Mesodermal cell (in vitro differentiated cells): ENCODE results near the gene BDH1.

ENCODE experiments used
- H3K27ac ChIP-seq: 2 replicates; pipeline ENCODE4 v1.7.0; 2013; ENCODE audit warnings: mild to moderate bottlenecking, low read depth, low read length, moderate library complexity; ENCODE audit not compliant: severe bottlenecking
- H3K36me3 ChIP-seq: 2 replicates; pipeline ENCODE4 v1.7.1; 2013; ENCODE audit warnings: mild to moderate bottlenecking, low read length, moderate library complexity; ENCODE audit not compliant: control insufficient read depth, insufficient read depth
- H3K4me1 ChIP-seq: one replicate; pipeline ENCODE4 v1.7.1; 2013; ENCODE audit warnings: mild to moderate bottlenecking, low read length; ENCODE audit not compliant: insufficient read depth, control insufficient read depth, poor library complexity, severe bottlenecking
- H3K4me3 ChIP-seq: 2 replicates; pipeline ENCODE4 v1.7.0; 2013; ENCODE audit warnings: low read length, control low read depth, mild to moderate bottlenecking; ENCODE audit not compliant: insufficient read depth, poor library complexity, severe bottlenecking; ENCODE audit errors: extremely low read depth
- H3K9me3 ChIP-seq: 2 replicates; pipeline ENCODE4 v1.7.1; 2013; ENCODE audit warnings: mild to moderate bottlenecking, low read length, moderate library complexity; ENCODE audit not compliant: control insufficient read depth
- WGBS, 2 experiments: methylation state at CpG; one replicate each; pipeline ENCODE4 v1.1.5; 2013; ENCODE audit warnings: missing lambda C conversion rate in 2 of 2; ENCODE audit not compliant: insufficient coverage in 2 of 2; 5-methylcytosine and 5-hydroxymethylcytosine counted together

Gene BDH1

DNA sequence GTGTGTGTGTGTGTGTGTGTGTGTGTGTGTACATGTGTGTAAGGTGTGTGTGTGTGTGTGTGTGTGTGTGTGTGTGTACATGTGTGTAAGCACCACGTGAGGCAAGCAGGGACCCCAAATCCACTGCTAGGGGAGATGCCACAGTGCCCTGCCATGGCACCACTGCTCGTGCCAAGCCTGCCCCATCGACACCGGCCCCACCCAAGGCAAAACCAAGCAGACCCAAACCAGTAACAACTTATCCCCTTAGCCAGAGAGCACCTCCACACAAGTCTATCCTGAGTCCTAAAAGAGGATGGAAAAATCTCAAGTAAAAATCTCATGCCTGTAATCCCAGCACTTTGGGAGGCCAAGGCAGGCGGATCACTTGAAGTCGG, 45.1 kb downstream of the BDH1 start:
- Histone ChIP-seq H3K27ac (no peak overlapping the region), H3K4me3 (no peak overlapping the region), H3K36me3 (no peaks in the 10 kb centered on the region), H3K9me3 (no peaks in the 10 kb centered on the region), H3K4me1 (peaks cover 6% of the 10 kb centered on the region)
- 92 to 95% methylated on average over 3 to 4 of the region's 6 CpGs for WGBS, 2 experiments

DNA sequence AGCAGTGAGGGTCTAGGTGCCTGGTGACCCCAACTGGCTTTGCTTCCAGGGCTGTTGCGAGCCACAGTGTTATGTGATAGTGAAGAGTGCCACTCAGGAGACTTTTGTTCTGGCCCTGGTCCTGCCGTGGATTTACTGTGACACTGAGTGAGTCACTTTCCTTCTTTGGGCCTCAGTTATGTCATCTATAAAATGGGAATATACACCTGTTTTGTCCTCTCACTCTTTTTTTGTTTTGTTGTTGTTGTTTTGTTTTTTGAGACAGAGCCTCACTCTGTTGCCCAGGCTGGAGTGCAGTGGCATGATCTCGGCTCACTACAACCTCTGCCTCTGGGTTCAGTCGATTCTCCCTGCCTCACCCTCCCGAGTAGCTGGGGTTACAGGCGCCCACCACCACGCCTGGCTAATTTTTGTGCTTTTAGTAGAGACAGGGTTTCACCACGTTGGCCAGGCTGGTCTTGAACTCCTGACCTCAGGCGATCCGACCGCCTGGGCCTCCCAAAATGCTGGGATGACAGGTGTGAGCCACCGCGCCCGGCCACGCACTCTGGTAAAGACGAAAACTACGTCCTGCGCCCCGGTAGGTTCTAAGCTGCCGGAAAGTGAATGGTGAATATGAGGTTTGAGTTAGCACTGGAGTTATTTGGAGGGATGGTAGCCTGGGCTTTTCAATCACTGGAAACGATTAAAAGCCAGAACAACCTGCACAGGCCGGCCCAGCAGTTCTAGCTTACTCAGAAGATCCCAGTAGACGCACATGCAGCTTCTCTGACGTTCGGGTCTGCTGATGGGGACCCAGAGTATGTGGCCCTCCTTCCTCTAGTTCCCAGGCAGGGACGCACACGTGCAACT, 46.6 kb downstream of the BDH1 start:
- WGBS, 2 experiments, result 96% methylated on average over 25 to 27 of the region's 27 CpGs
- H3K27ac ChIP-seq, result no peak overlapping the region

DNA sequence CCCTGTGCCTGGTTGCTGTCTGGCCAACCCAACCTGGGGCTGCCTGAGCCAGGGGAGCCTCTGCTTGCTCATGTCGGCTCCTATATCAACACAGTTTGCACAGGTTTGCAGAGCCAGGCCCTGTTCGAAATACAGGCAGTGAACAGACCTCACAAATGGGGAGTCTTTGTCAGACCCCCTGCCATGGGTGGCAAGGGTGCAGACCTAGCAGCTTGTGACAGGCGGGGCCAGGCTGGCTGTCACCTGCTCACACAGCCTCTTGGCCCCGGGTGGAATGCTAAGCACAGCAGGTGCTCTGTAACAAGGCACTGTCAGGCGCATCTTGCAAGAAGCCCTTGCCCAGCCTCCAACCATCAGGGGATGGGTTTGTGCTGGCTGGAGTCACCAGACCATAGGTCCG, 47.3 kb downstream of the BDH1 start:
- H3K4me3 ChIP-seq, result no peak overlapping the region
- 71 to 75% methylated on average over 5 to 6 of the region's 6 CpGs for WGBS, 2 experiments
- peaks cover 8% of the 10 kb centered on the region for H3K4me1 ChIP-seq
- no peaks in the 10 kb centered on the region for H3K9me3 ChIP-seq
- H3K27ac ChIP-seq, result no peak overlapping the region
- no peaks in the 10 kb centered on the region for H3K36me3 ChIP-seq

More for the DNA sequence above, 46.6 kb downstream of the BDH1 start:
- H3K4me3 ChIP-seq, result no peak overlapping the region
- H3K4me1 ChIP-seq, result peaks cover 3% of the 10 kb centered on the region
- no peaks in the 10 kb centered on the region for H3K36me3 ChIP-seq
- no peaks in the 10 kb centered on the region for H3K9me3 ChIP-seq

DNA sequence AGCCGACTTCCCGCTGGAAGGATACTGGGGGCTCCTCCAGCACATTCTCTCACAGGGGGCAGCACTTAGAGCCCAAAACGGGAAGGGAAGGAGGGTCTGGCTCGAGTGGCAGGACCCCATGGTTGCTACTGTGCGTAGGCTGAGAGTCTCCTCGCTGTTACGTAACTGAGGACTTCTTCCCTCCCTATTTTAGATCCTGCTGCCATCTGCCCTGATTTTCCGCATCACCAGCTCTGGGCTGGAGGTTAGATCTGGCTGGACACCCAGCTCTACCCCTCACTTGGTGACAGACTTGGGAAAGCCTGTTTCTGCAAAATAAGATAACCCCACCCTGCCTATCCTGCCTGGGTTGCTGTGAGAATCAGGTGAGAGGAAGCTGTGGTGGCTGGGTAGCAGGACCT, 47.7 kb downstream of the BDH1 start:
- Histone ChIP-seq H3K36me3 (no peaks in the 10 kb centered on the region), H3K4me1 (peaks cover 8% of the 10 kb centered on the region), H3K27ac (no peak overlapping the region), H3K9me3 (no peaks in the 10 kb centered on the region), H3K4me3 (no peak overlapping the region)
- WGBS, 2 experiments, result 82 to 91% methylated on average over 5 to 8 of the region's 8 CpGs

DNA sequence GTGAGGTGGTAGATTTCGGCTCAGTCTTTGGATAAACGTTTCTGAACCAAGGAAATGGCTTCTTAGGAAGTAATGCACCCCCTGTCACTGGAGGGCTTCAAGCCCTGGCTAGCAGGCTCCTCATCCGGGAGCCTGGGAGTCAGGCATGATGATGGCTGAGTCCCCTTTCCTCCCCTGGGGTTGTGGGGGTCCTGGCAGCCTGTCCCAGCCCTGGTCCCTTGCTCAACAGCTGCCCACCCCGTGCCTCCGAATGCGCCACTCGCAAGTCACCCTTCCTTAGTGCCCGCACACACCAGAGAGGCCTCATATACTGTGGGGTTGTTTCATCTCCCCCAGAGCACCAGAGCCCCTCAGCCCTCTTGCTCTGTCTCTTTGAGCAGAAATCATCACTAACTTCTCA, 48.2 kb downstream of the BDH1 start:
- H3K4me1 ChIP-seq, result peaks cover 8% of the 10 kb centered on the region
- no peak overlapping the region for H3K4me3 ChIP-seq
- no peaks in the 10 kb centered on the region for H3K9me3 ChIP-seq
- WGBS, 2 experiments, result 59 to 66% methylated on average over 3 to 8 of the region's 8 CpGs
- no peaks in the 10 kb centered on the region for H3K36me3 ChIP-seq
- H3K27ac ChIP-seq, result no peak overlapping the region

DNA sequence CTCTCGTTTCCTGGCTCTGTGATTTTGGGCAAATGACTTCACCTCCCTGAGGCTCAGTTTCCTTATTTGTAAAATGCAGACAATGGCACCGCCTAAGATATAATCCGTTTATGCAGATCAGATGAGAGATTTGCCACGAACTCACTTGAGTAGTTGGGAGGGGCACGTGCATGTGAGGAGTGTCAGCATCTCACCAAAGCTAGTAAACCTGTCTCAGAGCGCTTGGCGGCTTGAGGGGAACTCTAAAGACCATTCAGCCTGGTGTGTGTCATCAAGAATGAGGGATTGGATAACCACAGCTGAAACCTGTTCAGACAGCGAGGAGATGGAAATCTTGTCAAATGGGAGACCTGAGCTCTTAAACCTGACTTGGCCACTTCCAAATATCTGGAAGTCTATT, 48.7 kb downstream of the BDH1 start:
- no peaks in the 10 kb centered on the region for H3K36me3 ChIP-seq
- no peak overlapping the region for H3K4me3 ChIP-seq
- WGBS, 2 experiments, result 94 to 97% methylated on average over 8 of the region's 8 CpGs
- H3K9me3 ChIP-seq, result no peaks in the 10 kb centered on the region
- peaks cover 8% of the 10 kb centered on the region for H3K4me1 ChIP-seq
- no peak overlapping the region for H3K27ac ChIP-seq

DNA sequence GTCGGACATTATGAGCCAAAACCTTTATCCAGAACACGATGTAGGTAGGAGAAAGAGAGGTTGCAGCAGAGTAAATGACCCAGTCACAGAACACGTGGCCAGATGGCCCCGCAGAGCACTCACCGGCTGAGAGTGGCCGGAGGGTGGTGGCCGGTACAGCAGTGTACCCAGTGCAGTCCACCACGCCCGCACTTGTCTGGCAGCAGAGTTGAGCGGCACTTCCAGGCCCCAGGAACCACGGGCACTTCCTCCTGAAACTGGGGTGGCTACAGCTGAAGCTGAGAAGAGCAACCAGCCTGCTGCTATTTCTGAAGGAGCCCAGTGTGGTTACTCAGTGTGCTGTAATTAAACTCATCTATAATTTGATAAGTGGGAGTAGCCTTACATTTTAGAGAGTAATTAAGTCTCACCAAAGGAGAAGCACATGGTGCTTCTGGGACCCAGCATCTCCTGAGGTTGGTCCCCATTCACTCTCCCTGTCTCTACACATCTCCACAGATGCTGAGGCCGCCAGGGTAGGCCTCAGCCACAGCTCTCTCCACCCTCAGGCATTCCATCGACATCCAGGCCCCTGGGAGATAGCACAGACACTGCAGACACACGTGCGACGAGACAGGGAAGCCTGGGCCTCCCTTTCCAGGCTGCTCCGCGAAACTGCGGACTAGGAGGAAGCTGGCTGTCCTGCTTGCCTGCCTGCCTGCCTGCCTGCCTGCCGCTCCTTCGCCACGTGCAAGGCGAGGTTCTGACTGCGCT, 49.8 kb downstream of the BDH1 start:
- H3K4me3 ChIP-seq, result no peak overlapping the region
- H3K9me3 ChIP-seq, result no peaks in the 10 kb centered on the region
- WGBS, 2 experiments, result 93 to 99% methylated on average over 22 to 24 of the region's 24 CpGs
- H3K27ac ChIP-seq, result no peak overlapping the region
- H3K4me1 ChIP-seq, result peaks cover 8% of the 10 kb centered on the region
- no peaks in the 10 kb centered on the region for H3K36me3 ChIP-seq

DNA sequence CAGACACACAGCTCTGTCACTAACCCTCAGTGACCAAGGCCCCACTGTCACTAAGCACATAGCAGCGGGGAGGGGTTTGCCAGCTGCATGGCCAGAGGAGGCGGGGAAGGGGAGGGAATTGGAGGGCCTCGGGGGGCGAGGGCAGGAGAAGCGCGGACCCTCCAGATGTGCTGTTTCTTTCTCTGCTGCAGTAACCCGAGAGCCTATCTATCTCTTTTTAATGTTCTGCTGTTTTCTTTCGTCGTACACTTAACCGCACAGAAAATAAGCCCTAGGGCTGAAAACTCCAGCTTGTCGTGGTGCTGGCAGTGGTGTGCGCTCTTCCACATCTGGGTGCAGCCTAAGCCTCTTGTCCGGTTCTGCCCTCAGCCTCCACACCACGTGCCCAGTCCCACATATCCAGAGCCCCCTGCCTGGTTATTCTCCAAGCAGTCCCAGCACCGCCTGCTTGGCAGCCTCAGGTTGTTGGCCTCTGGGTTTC, 51.1 kb downstream of the BDH1 start:
- Histone ChIP-seq H3K36me3 (no peaks in the 10 kb centered on the region), H3K4me1 (peaks cover 5% of the 10 kb centered on the region), H3K4me3 (no peak overlapping the region), H3K27ac (no peak overlapping the region), H3K9me3 (no peaks in the 10 kb centered on the region)
- WGBS, 2 experiments, result 87% methylated on average over 14 to 15 of the region's 15 CpGs

DNA sequence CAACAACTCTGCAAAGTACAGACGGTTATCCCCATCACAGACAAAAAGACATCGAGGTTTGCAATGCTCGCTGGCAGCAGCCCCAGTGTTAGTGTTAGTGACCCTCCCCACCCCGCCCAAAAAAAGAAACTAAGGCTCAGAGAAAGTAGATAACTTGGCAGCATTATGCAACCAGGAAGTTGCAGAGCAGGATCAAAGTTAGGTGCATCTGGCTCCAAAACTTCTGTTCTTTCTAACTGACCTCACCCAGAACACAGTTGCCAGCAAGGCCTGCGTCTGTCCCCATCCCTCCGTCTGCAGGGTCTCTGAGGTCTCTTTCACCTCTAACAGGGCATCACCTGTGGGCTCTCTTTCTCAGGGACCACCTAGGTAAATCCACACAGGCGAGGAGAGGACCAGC, 51.5 kb downstream of the BDH1 start:
- no peaks in the 10 kb centered on the region for H3K36me3 ChIP-seq
- H3K4me3 ChIP-seq, result no peak overlapping the region
- no peaks in the 10 kb centered on the region for H3K9me3 ChIP-seq
- WGBS, 2 experiments, result 62 to 93% methylated on average over 2 to 3 of the region's 7 CpGs
- H3K4me1 ChIP-seq, result peaks cover 5% of the 10 kb centered on the region
- no peak overlapping the region for H3K27ac ChIP-seq

DNA sequence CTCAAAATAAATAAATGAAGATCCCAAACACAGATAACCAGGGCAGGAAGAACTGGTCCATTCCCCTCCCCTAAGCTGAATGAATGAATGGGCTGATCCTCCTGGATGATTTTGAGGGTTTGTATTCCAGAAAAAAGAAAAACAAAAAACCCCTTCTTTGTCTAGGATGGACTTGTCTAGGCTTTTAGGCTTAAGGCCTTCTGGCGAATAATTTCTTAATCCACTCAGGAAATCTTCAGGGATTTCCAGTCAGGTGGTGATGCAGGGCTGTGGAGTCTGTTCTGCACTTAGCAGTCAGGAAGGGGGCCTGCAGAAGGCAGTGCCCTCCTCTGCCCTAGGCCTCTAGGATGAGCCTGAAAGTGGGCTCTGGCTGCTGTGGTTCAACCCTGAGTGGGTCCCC, 52.1 kb downstream of the BDH1 start:
- peaks cover 1% of the 10 kb centered on the region for H3K9me3 ChIP-seq
- H3K4me1 ChIP-seq, result peaks cover 5% of the 10 kb centered on the region
- H3K4me3 ChIP-seq, result no peak overlapping the region
- no peak overlapping the region for H3K27ac ChIP-seq
- 80% methylated on average over 1 of the region's 1 CpG; no CpG with 5 or more reads in 1 of the 2 experiments for WGBS, 2 experiments
- H3K36me3 ChIP-seq, result no peaks in the 10 kb centered on the region
